ENCODE data around the gene ITGB5. TPM values are rescaled to one million over a fixed set of nuclear protein-coding genes. Genes with fewer than 3 reads are reported as not detected.

The ITGB5 gene
- total RNA-seq, 1 experiment from 2014 or later, result 67.2 TPM

- Histone ChIP-seq H3K79me2 (ENCODE audit: low read length) (no peaks in the 10 kb centered on the region), H3K9me2 (replicated peaks; ENCODE audit: low read length) (no peaks in the 10 kb centered on the region), H2AFZ (ENCODE audit: low read length) (no peak overlapping the region), H3K9me3 (ENCODE audit: low read length) (no peaks in the 10 kb centered on the region), H3K27ac (ENCODE audit: low read length) (no peak overlapping the region), H3K27me3 (ENCODE audit: low read length) (no peaks in the 10 kb centered on the region), H3K36me3 (ENCODE audit: low read depth, low read length) (peaks cover 2% of the 10 kb centered on the region), H3F3A (ENCODE audit: low read length, unreplicated experiment) (no peaks in the 10 kb centered on the region), H3K4me1 (ENCODE audit: insufficient read depth, low read length) (no peaks in the 10 kb centered on the region), H3K4me3 (ENCODE audit: low read length) (no peak overlapping the region), H3K9ac (ENCODE audit: low read length) (no peak overlapping the region), H3K4me2 (ENCODE audit: low read length) (no peak overlapping the region), H4K20me1 (ENCODE audit: low read length) (no peaks in the 10 kb centered on the region)
- POLR2A ChIA-PET (ENCODE audit: unreplicated experiment), result no interaction called here
- ATAC-seq (no peak), DNase-seq (no peak)
- CTCF ChIA-PET, result no interaction called here
- intact Hi-C loops (cut with micrococcal nuclease), result no loop called here
- BruUV-seq (replicated peaks), result no TSS peak
- TF ChIP-seq EZH2 (IDR thresholded peaks at IDR 0.05; ENCODE audit: low read length, unreplicated experiment) (no peak), EZH2phosphoT487 (IDR thresholded peaks at IDR 0.05; ENCODE audit: borderline replicate concordance, low read length) (no peak), CTCF (conservative IDR thresholded peaks at IDR 0.05; ENCODE audit: low read depth, low read length) (no peak)
Measured at GRCh38 chr3:124851905-124852304, 35.3 kb downstream of the ITGB5 start.

- Histone ChIP-seq H3K4me3 (ENCODE audit: low read length) (no peak overlapping the region), H4K20me1 (ENCODE audit: low read length) (no peaks in the 10 kb centered on the region), H3K4me2 (ENCODE audit: low read length) (no peak overlapping the region), H3K79me2 (ENCODE audit: low read length) (no peaks in the 10 kb centered on the region), H3K27ac (ENCODE audit: low read length) (no peak overlapping the region), H3K4me1 (ENCODE audit: insufficient read depth, low read length) (peaks cover 2% of the 10 kb centered on the region), H3K9me2 (replicated peaks; ENCODE audit: low read length) (no peaks in the 10 kb centered on the region), H3K27me3 (ENCODE audit: low read length) (no peaks in the 10 kb centered on the region), H2AFZ (ENCODE audit: low read length) (no peak overlapping the region), H3K36me3 (ENCODE audit: low read depth, low read length) (peaks cover 2% of the 10 kb centered on the region), H3F3A (ENCODE audit: low read length, unreplicated experiment) (no peaks in the 10 kb centered on the region), H3K9ac (ENCODE audit: low read length) (no peak overlapping the region), H3K9me3 (ENCODE audit: low read length) (no peaks in the 10 kb centered on the region)
- intact Hi-C loops (cut with micrococcal nuclease), result no loop called here
- POLR2A ChIA-PET (ENCODE audit: unreplicated experiment), result no interaction called here
- no TSS peak for BruUV-seq (replicated peaks)
- no peak for DNase-seq
- TF ChIP-seq EZH2phosphoT487 (IDR thresholded peaks at IDR 0.05; ENCODE audit: borderline replicate concordance, low read length) (no peak), EZH2 (IDR thresholded peaks at IDR 0.05; ENCODE audit: low read length, unreplicated experiment) (no peak), CTCF (conservative IDR thresholded peaks at IDR 0.05; ENCODE audit: low read depth, low read length) (no peak)
- CTCF ChIA-PET, result no interaction called here
- no peak for ATAC-seq
Measured at GRCh38 chr3:124851136-124851535, 36.0 kb downstream of the ITGB5 start.

GRCh38 chr3:124850633-124851032 is 36.5 kb downstream of the ITGB5 start:
- H4K20me1 ChIP-seq (ENCODE audit: low read length), result no peaks in the 10 kb centered on the region
- DNase-seq, result no peak
- no peak overlapping the region for H2AFZ ChIP-seq (ENCODE audit: low read length)
- H3F3A ChIP-seq (ENCODE audit: low read length, unreplicated experiment), result no peaks in the 10 kb centered on the region
- H3K79me2 ChIP-seq (ENCODE audit: low read length), result no peaks in the 10 kb centered on the region
- no peak overlapping the region for H3K9ac ChIP-seq (ENCODE audit: low read length)
- TF ChIP-seq EZH2phosphoT487 (IDR thresholded peaks at IDR 0.05; ENCODE audit: borderline replicate concordance, low read length) (no peak), CTCF (conservative IDR thresholded peaks at IDR 0.05; ENCODE audit: low read depth, low read length) (no peak), EZH2 (IDR thresholded peaks at IDR 0.05; ENCODE audit: low read length, unreplicated experiment) (no peak)
- no peaks in the 10 kb centered on the region for H3K9me3 ChIP-seq (ENCODE audit: low read length)
- no peaks in the 10 kb centered on the region for H3K9me2 ChIP-seq (replicated peaks; ENCODE audit: low read length)
- ChIA-PET POLR2A (ENCODE audit: unreplicated experiment) (no interaction called here), CTCF (no interaction called here)
- no TSS peak for BruUV-seq (replicated peaks)
- no peak overlapping the region for H3K4me3 ChIP-seq (ENCODE audit: low read length)
- H3K27ac ChIP-seq (ENCODE audit: low read length), result no peak overlapping the region
- H3K4me1 ChIP-seq (ENCODE audit: insufficient read depth, low read length), result peaks cover 7% of the 10 kb centered on the region
- H3K4me2 ChIP-seq (ENCODE audit: low read length), result no peak overlapping the region
- H3K36me3 ChIP-seq (ENCODE audit: low read depth, low read length), result peaks cover 2% of the 10 kb centered on the region
- ATAC-seq, result no peak
- intact Hi-C loops (cut with micrococcal nuclease), result no loop called here
- H3K27me3 ChIP-seq (ENCODE audit: low read length), result no peaks in the 10 kb centered on the region
